HepG2 (cell line): Measurements from ENCODE around the gene TOR1AIP1. TPM values are rescaled to one million over a fixed set of nuclear protein-coding genes. Genes with fewer than 3 reads are reported as not detected.

Experiments
- FOSL1 ChIP-seq: sonication (generic); formaldehyde crosslinking; IDR thresholded peaks from 2 replicates; pipeline ENCODE4 v1.9.0; 2021; ENCODE audit warnings: missing genetic modification reagents, borderline replicate concordance
- FOSL2 ChIP-seq: sonication (generic); formaldehyde crosslinking; IDR thresholded peaks from 2 replicates; pipeline ENCODE4 v1.4.0; 2020; ENCODE audit warnings: missing genetic modification reagents
- FOXA3 ChIP-seq: IDR thresholded peaks from 2 replicates; pipeline ENCODE4 v1.6.1; 2016; ENCODE audit warnings: missing genetic modification reagents, missing compliant biosample characterization
- FOXK2 ChIP-seq: fragments of 450-650 bp; IDR thresholded peaks from 2 replicates; pipeline ENCODE4 v1.6.1; 2016
- GABPA ChIP-seq, 2 experiments: IDR thresholded peaks; 2 replicates each; pipeline ENCODE4 v1.6.1; 2011 to 2016; ENCODE audit warnings: low read depth in 2 of 2, low read length in 1 of 2, missing biosample characterization in 1 of 2, missing genetic modification characterization in 1 of 2
- GLI4 ChIP-seq: sonication (generic); formaldehyde crosslinking; IDR thresholded peaks from 2 replicates; pipeline ENCODE4 v1.5.1; 2020; ENCODE audit warnings: missing genetic modification reagents, mild to moderate bottlenecking, moderate library complexity, borderline replicate concordance
- GTF3A ChIP-seq: sonication (generic); formaldehyde crosslinking; conservative IDR thresholded peaks from 2 replicates; pipeline ENCODE4 v1.4.0; 2020; ENCODE audit warnings: mild to moderate bottlenecking, missing genetic modification reagents
- KDM4B ChIP-seq: sonication (generic); formaldehyde crosslinking; IDR thresholded peaks from 2 replicates; pipeline ENCODE4 v1.4.0; 2020; ENCODE audit warnings: missing genetic modification reagents
- KDM6A ChIP-seq: IDR thresholded peaks from 2 replicates; pipeline ENCODE4 v1.6.1; 2016; ENCODE audit warnings: low read depth
- MTF2 ChIP-seq: sonication (generic); formaldehyde crosslinking; IDR thresholded peaks from 2 replicates; pipeline ENCODE4 v1.5.0; 2020; ENCODE audit warnings: missing genetic modification reagents, borderline replicate concordance
- SP1 ChIP-seq, 2 experiments: fragments of 450-650 bp in 1 of 2; sonication (generic) in 1 of 2; formaldehyde crosslinking in 1 of 2; IDR thresholded peaks; 2 replicates each; pipeline versions ENCODE4 v1.4.0 to v1.6.1; 2016 to 2020; ENCODE audit warnings: missing genetic modification reagents in 1 of 2
- TFAP4 ChIP-seq: sonication (generic); IDR thresholded peaks from 2 replicates; pipeline ENCODE4 v1.6.1; 2016; ENCODE audit warnings: low read depth, borderline replicate concordance
- TRIM24 ChIP-seq: sonication (generic); formaldehyde crosslinking; IDR thresholded peaks from 2 replicates; pipeline ENCODE4 v1.8.0; 2022; ENCODE audit warnings: mild to moderate bottlenecking, missing genetic modification reagents
- WIZ ChIP-seq: sonication (generic); formaldehyde crosslinking; IDR thresholded peaks from 2 replicates; pipeline ENCODE4 v1.5.1; 2020; ENCODE audit warnings: mild to moderate bottlenecking, missing genetic modification reagents
- ZFY ChIP-seq: sonication (generic); formaldehyde crosslinking; IDR thresholded peaks from 2 replicates; pipeline ENCODE4 v1.4.0; 2020; ENCODE audit warnings: missing genetic modification reagents
- ZNF143 ChIP-seq: sonication (generic); formaldehyde crosslinking; IDR thresholded peaks from 2 replicates; pipeline ENCODE4 v1.4.0; 2020; ENCODE audit warnings: missing genetic modification reagents
- ZNF18 ChIP-seq: sonication (generic); formaldehyde crosslinking; IDR thresholded peaks from 2 replicates; pipeline ENCODE4 v1.8.0; 2022; ENCODE audit warnings: mild to moderate bottlenecking, missing genetic modification reagents; ENCODE audit not compliant: insufficient replicate concordance
- ZNF44 ChIP-seq: sonication (generic); formaldehyde crosslinking; IDR thresholded peaks from 2 replicates; pipeline ENCODE4 v1.5.1; 2020; ENCODE audit warnings: mild to moderate bottlenecking, missing genetic modification reagents
- ZNF569 ChIP-seq: sonication (generic); formaldehyde crosslinking; IDR thresholded peaks from 2 replicates; pipeline ENCODE4 v1.5.0; 2020; ENCODE audit warnings: mild to moderate bottlenecking, missing genetic modification reagents, moderate library complexity, borderline replicate concordance
- ZNF629 ChIP-seq: sonication (generic); formaldehyde crosslinking; conservative IDR thresholded peaks from 2 replicates; pipeline ENCODE4 v1.5.0; 2020; ENCODE audit warnings: missing genetic modification reagents
- ZNF713 ChIP-seq: sonication (generic); formaldehyde crosslinking; IDR thresholded peaks from 2 replicates; pipeline ENCODE4 v1.4.0; 2020; ENCODE audit warnings: mild to moderate bottlenecking, missing genetic modification reagents
- ZNF737 ChIP-seq: sonication (generic); formaldehyde crosslinking; IDR thresholded peaks from 2 replicates; pipeline ENCODE4 v1.5.0; 2020; ENCODE audit warnings: missing genetic modification reagents, mild to moderate bottlenecking, borderline replicate concordance
- ZSCAN5A ChIP-seq: sonication (generic); formaldehyde crosslinking; IDR thresholded peaks from 2 replicates; pipeline ENCODE4 v1.8.0; 2022; ENCODE audit warnings: mild to moderate bottlenecking, missing genetic modification reagents, borderline replicate concordance
- ZSCAN9 ChIP-seq: IDR thresholded peaks from 2 replicates; pipeline ENCODE4 v1.6.1; 2016; ENCODE audit warnings: borderline replicate concordance
- polyA plus RNA-seq, 8 experiments: library from polyadenylated mRNA; depleted of rRNA in 3 of 8; stranded (reverse) in 7 of 8; unstranded in 1 of 8; fragments of >200 nt; fragmentation: Illumina TruSeq in 4 of 8; extraction: Trizol in 4 of 8; gene quantifications; 2 replicates each; pipeline versions ENCODE4 v1.2.1 to v1.2.3, GENCODE V29; 2011 to 2016; ENCODE audit warnings: low read depth in 4 of 8, missing spikeins in 1 of 8, mixed read lengths in 1 of 8; ENCODE audit not compliant: insufficient read depth in 1 of 8
- total RNA-seq, 5 experiments: library from RNA; depleted of rRNA; stranded (reverse); fragments of >200 nt; fragmentation: Illumina TruSeq; extraction: Trizol; gene quantifications; 2 replicates each; pipeline ENCODE4 v1.2.3, GENCODE V29; 2016; ENCODE audit warnings: low read depth in 1 of 5

Gene TOR1AIP1
- total and polyA plus RNA-seq, 2 of the 13 experiments (the other 11 are each of a cell fraction or from before 2014, with no cell fraction given) = 15.6 to 29.0 TPM

- TF ChIP-seq ZSCAN5A (CRISPR knock-in tag) = no peak
- TF ChIP-seq GLI4 = no peak
- no peak for TF ChIP-seq KDM4B
- no peak for TF ChIP-seq FOXK2
- TF ChIP-seq SP1 (IDR thresholded peaks at IDR 0.05) = no peak
- no peak; the same call in 1 of the 2 replicates for TF ChIP-seq SP1 (CRISPR knock-in tag; IDR thresholded peaks at IDR 0.05)
- TF ChIP-seq FOXA3 (CRISPR knock-in tag) = no peak
- no peak for TF ChIP-seq ZNF737 (CRISPR knock-in tag)
- TF ChIP-seq ZNF713 (CRISPR knock-in tag) = no peak
- peak; percentile 25; the same call in 1 of the 2 replicates for TF ChIP-seq TFAP4
- no peak for TF ChIP-seq GTF3A (CRISPR knock-in tag)
- TF ChIP-seq ZNF18 (CRISPR knock-in tag) = no peak
- no peak for TF ChIP-seq ZNF569 (CRISPR knock-in tag)
- TF ChIP-seq MTF2 (CRISPR knock-in tag) = no peak
- peak; percentile 51; the same call in 1 of the 2 replicates for TF ChIP-seq FOSL2 (CRISPR knock-in tag)
- peak; percentile 96 for TF ChIP-seq ZNF143
- TF ChIP-seq ZFY (CRISPR knock-in tag) = peak; percentile 73
- TF ChIP-seq FOSL1 (CRISPR knock-in tag) = no peak
- 0 out of 2 replicates have a peak, but pooled peaks have one; percentile 30 for TF ChIP-seq WIZ (CRISPR knock-in tag)
- TF ChIP-seq TRIM24 = no peak
- TF ChIP-seq ZNF44 (CRISPR knock-in tag) = no peak
- TF ChIP-seq KDM6A (CRISPR knock-in tag) = no peak
- TF ChIP-seq ZSCAN9 = 0 out of 2 replicates have a peak, but pooled peaks have one; percentile 22
- TF ChIP-seq GABPA (IDR thresholded peaks at IDR 0.05; ENCODE audit: low read depth, low read length) = peak; percentile 94
- TF ChIP-seq GABPA (CRISPR knock-in tag; IDR thresholded peaks at IDR 0.05; ENCODE audit: low read depth) = peak; percentile 98
- peak; percentile 96 for TF ChIP-seq ZNF629 (CRISPR knock-in tag)
Measured at GRCh38 chr1:179877586-179878265, 4.4 kb upstream of the TOR1AIP1 start, which contains the start of gene TOR1AIP2 (continued).
